Hepatocyte (in vitro differentiated cells): ENCODE measurements around the gene INPPL1. TPM values are rescaled to one million over a fixed set of nuclear protein-coding genes. Genes with fewer than 3 reads are reported as not detected.

ENCODE experiments used
- DNase-seq: peaks from one replicate; pipeline ENCODE4 v3.0.0-alpha.2; 2016; ENCODE audit warnings: low spot score
- H2AFZ ChIP-seq: fragments of 200-600 bp; sonication (generic); 2 replicates; pipeline ENCODE4 v1.6.0; 2016; ENCODE audit warnings: antibody characterized with exemption, mild to moderate bottlenecking
- H3K27ac ChIP-seq: fragments of 200-600 bp; sonication (generic); 2 replicates; pipeline ENCODE4 v1.5.1; 2016; ENCODE audit warnings: mild to moderate bottlenecking
- H3K27me3 ChIP-seq: fragments of 200-600 bp; sonication (generic); 2 replicates; pipeline ENCODE4 v1.6.1; 2016
- H3K36me3 ChIP-seq: fragments of 200-600 bp; sonication (generic); replicated peaks from 2 replicates; pipeline ENCODE4 v1.5.1; 2016; ENCODE audit warnings: low read depth; ENCODE audit not compliant: insufficient read depth
- H3K4me1 ChIP-seq: fragments of 200-600 bp; sonication (generic); 2 replicates; pipeline ENCODE4 v1.5.1; 2016; ENCODE audit warnings: mild to moderate bottlenecking, moderate library complexity; ENCODE audit not compliant: insufficient read depth
- H3K4me2 ChIP-seq: fragments of 200-600 bp; sonication (generic); 2 replicates; pipeline ENCODE4 v1.6.0; 2016
- H3K4me3 ChIP-seq: fragments of 200-600 bp; sonication (generic); 2 replicates; pipeline ENCODE4 v1.5.1; 2016; ENCODE audit warnings: mild to moderate bottlenecking
- H3K79me2 ChIP-seq: fragments of 200-600 bp; sonication (generic); 2 replicates; pipeline ENCODE4 v1.6.0; 2017; ENCODE audit warnings: mild to moderate bottlenecking
- H3K9me2 ChIP-seq: fragments of 200-600 bp; sonication (generic); replicated peaks from 2 replicates; pipeline ENCODE4 v1.6.0; 2017; ENCODE audit warnings: mild to moderate bottlenecking; ENCODE audit not compliant: insufficient read depth
- H3K9me3 ChIP-seq: fragments of 200-600 bp; sonication (generic); 2 replicates; pipeline ENCODE4 v1.5.1; 2016; ENCODE audit warnings: low read depth, mild to moderate bottlenecking
- H4K20me1 ChIP-seq: fragments of 200-600 bp; sonication (generic); 2 replicates; pipeline ENCODE4 v1.6.0; 2016; ENCODE audit warnings: mild to moderate bottlenecking; ENCODE audit not compliant: insufficient read depth, poor library complexity, severe bottlenecking
- CTCF ChIP-seq: fragments of 200-600 bp; sonication (generic); IDR thresholded peaks from 2 replicates; pipeline ENCODE4 v1.5.1; 2016; ENCODE audit warnings: antibody characterized with exemption, mild to moderate bottlenecking; ENCODE audit not compliant: poor library complexity
- EZH2 ChIP-seq: fragments of 200-600 bp; sonication (generic); IDR thresholded peaks from 2 replicates; pipeline ENCODE4 v1.6.1; 2016; ENCODE audit warnings: antibody characterized with exemption, mild to moderate bottlenecking, borderline replicate concordance
- EZH2phosphoT487 ChIP-seq: fragments of 200-600 bp; sonication (generic); IDR thresholded peaks from one replicate; pipeline ENCODE4 v1.6.1; 2018; ENCODE audit warnings: antibody characterized with exemption, mild to moderate bottlenecking, low read depth, moderate library complexity; ENCODE audit not compliant: unreplicated experiment, severe bottlenecking
- WGBS: methylation state at CpG from one replicate; pipeline ENCODE4 v1.1.6; 2016; ENCODE audit warnings: low lambda C conversion rate; ENCODE audit errors: missing lambda C conversion rate; 5-methylcytosine and 5-hydroxymethylcytosine counted together
- polyA plus RNA-seq: library from polyadenylated mRNA; unstranded; fragments of >200 nt; fragmentation: Nextera tagmentation; extraction: Ambion mirVana; gene quantifications from 2 replicates; pipeline ENCODE4 v1.2.1, GENCODE V29; 2016
- total RNA-seq: library from RNA; depleted of rRNA; stranded (reverse); fragments of >200 nt; gene quantifications from 2 replicates; pipeline ENCODE4 v1.2.3, GENCODE V29; 2014

The INPPL1 gene
- total and polyA plus RNA-seq, 2 experiments from 2014 or later, result 74.8 to 99.4 TPM

DNA sequence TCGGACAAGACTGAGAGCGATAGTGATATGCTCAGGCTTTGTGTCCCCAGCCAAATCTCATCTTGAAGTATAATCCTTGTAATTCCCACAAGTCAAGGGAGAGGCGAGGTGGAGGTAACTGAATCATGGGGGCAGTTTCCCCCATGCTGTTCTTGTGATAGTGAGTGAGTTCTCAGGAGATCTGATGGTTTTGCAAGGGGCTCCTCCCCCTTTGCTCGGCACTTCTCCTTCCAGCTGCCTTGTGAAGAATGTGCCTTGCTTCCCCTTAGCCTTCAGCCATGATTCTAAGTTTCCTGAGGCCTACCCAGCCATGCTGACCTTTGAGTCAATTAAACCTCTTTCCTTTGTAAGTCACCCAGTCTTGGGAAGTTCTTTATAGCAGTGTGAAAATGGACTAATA, 15.5 kb upstream of the INPPL1 start:
- Histone ChIP-seq H3K36me3 (no peaks in the 10 kb centered on the region), H3K4me2 (no peak overlapping the region), H3K27ac (no peak overlapping the region), H3K9me2 (no peaks in the 10 kb centered on the region), H3K4me1 (no peaks in the 10 kb centered on the region), H3K27me3 (peaks cover under 1% of the 10 kb centered on the region), H3K9me3 (peaks cover 4% of the 10 kb centered on the region), H4K20me1 (no peaks in the 10 kb centered on the region), H3K4me3 (no peak overlapping the region), H2AFZ (no peak overlapping the region), H3K79me2 (no peaks in the 10 kb centered on the region)
- 70% methylated on average over 4 of the region's 4 CpGs for WGBS
- TF ChIP-seq EZH2phosphoT487, result no peak
- no peak for TF ChIP-seq CTCF
- TF ChIP-seq EZH2, result no peak
- no peak for DNase-seq

GRCh38 chr11:72216638-72217037, 7.9 kb upstream of the INPPL1 start, which contains the start of gene FOLR2:
TSS of gene FOLR2 (plus strand) at chr11:72216794. CDS start at chr11:72218585, 1,791 bp downstream.
- Histone ChIP-seq H3K9me3 (no peaks in the 10 kb centered on the region), H4K20me1 (no peaks in the 10 kb centered on the region), H3K4me2 (no peak within 1 kb of the TSS), H2AFZ (no peak within 1 kb of the TSS), H3K4me1 (no peaks in the 10 kb centered on the region), H3K4me3 (no peak within 1 kb of the TSS), H3K79me2 (no peaks in the 10 kb centered on the region), H3K27me3 (peaks cover 9% of the 10 kb centered on the region), H3K27ac (no peak within 1 kb of the TSS), H3K36me3 (no peaks in the 10 kb centered on the region), H3K9me2 (no peaks in the 10 kb centered on the region)
- WGBS, result 92% methylated on average over 6 of the region's 6 CpGs
- TF ChIP-seq EZH2phosphoT487, result no peak
- no peak for TF ChIP-seq EZH2
- no peak for TF ChIP-seq CTCF
- no peak for DNase-seq

GRCh38 chr11:72217841-72218240, 6.7 kb upstream of the INPPL1 start:
- WGBS, result 54% methylated on average over 2 of the region's 2 CpGs
- DNase-seq, result no peak

More at GRCh38 chr11:72217841-72218240, 6.7 kb upstream of the INPPL1 start:
- H3K36me3 ChIP-seq, result no peaks in the 10 kb centered on the region
- peaks cover 9% of the 10 kb centered on the region for H3K27me3 ChIP-seq
- H3K9me2 ChIP-seq, result no peaks in the 10 kb centered on the region
- TF ChIP-seq CTCF (no peak), EZH2phosphoT487 (no peak), EZH2 (no peak)
- H3K9me3 ChIP-seq, result no peaks in the 10 kb centered on the region
- no peaks in the 10 kb centered on the region for H4K20me1 ChIP-seq
- no peak overlapping the region for H3K4me3 ChIP-seq
- peaks cover 8% of the 10 kb centered on the region for H3K4me1 ChIP-seq
- H2AFZ ChIP-seq, result no peak overlapping the region
- H3K27ac ChIP-seq, result no peak overlapping the region
- no peak overlapping the region for H3K4me2 ChIP-seq
- H3K79me2 ChIP-seq, result no peaks in the 10 kb centered on the region
